ENCODE measurements around the gene CD300LB. TPM values are rescaled to one million over a fixed set of nuclear protein-coding genes. Genes with fewer than 3 reads are reported as not detected.
"Not testable (repeated sequence)": the region's sequence is repeated elsewhere in the genome, so short reads cannot be mapped to it uniquely, and the experiment has no call there.

Gene CD300LB
- total and polyA plus RNA-seq, 12 donors: 0.14 to 1.7 (median 0.25) TPM; not detected in 5

GRCh38 chr17:74521701-74522201 is 9.5 kb downstream of the CD300LB start:
- DNase-seq (no peak), ATAC-seq (peak in 7 of 8 donors; percentile 32 to 80 (median 54))
- no peaks in the 10 kb centered on the region for H3K36me3 ChIP-seq
- peaks cover 0 to 50% (median 0%) of the 10 kb centered on the region in 9 donors for H3K4me1 ChIP-seq
- intact Hi-C loops (cut with DNase I): no loop called here
- peaks cover 0 to 9% (median 0%) of the 10 kb centered on the region in 11 donors for H3K9me3 ChIP-seq
- no peak for TF ChIP-seq CTCF (IDR thresholded peaks at IDR 0.05)
- peak overlapping the region in 1 of 10 donors; percentile 20 for H3K4me3 ChIP-seq
- H3K27ac ChIP-seq: peak overlapping the region in 7 of 10 donors; percentile 16 to 95 (median 56)
- H3K27me3 ChIP-seq: peaks cover 0 to 24% (median 0%) of the 10 kb centered on the region in 7 donors
- WGBS, 2 donors: 71 to 83% methylated on average over 9 of the region's 9 CpGs

- peak in 1 of 2 donors; percentile 20 for DNase-seq
- 80 to 88% methylated on average over 21 of the region's 21 CpGs for WGBS, 2 donors
- H3K27ac ChIP-seq: peak overlapping the region in 8 of 10 donors; percentile 14 to 95 (median 56)
These were observed 10.3 kb downstream of the CD300LB start for GRCh38 chr17:74520790-74521480.

DNA sequence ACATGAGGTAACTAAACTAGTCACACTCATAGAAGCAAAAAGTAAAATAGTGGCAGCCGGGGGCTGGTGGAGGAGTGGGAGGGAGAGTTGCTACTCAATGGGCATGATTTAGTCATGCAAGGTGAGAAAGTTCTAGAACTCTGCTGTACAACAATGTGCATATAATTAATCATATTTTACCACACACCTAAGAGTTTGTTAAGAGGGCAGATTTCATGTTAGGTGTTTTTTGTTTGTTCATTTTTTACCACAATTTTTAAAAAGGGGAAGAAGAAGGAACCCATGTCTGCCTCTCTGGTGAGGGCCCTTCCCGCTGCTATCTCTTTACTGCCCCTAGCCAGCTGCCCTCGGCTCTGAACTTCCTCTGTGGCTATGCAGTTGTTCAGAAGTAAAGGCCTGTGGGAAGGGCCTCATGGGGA is 11.2 kb downstream of the CD300LB start:
- DNase-seq (peak in 1 of 2 donors; percentile 28), ATAC-seq (peak in 7 of 8 donors; percentile 52 to 81 (median 65))
- Histone ChIP-seq H3K27me3 (peaks cover 0 to 12% (median 0%) of the 10 kb centered on the region in 7 donors), H3K4me3 (no peak overlapping the region), H3K36me3 (no peaks in the 10 kb centered on the region), H3K27ac (peak overlapping the region in 5 of 10 donors; percentile 56 to 95 (median 62)), H3K9me3 (peaks cover 0 to 9% (median 0%) of the 10 kb centered on the region in 11 donors), H3K4me1 (peaks cover 0 to 44% (median 0%) of the 10 kb centered on the region in 9 donors)
- intact Hi-C loops (cut with DNase I): no loop called here
- TF ChIP-seq CTCF (IDR thresholded peaks at IDR 0.05): no peak
- WGBS, 2 donors: 68 to 73% methylated on average over 3 of the region's 3 CpGs

More at GRCh38 chr17:74520790-74521480, 10.3 kb downstream of the CD300LB start:
- Histone ChIP-seq H3K36me3 (no peaks in the 10 kb centered on the region), H3K27me3 (peaks cover 0 to 18% (median 0%) of the 10 kb centered on the region in 7 donors), H3K4me1 (peaks cover 0 to 45% (median 0%) of the 10 kb centered on the region in 9 donors), H3K4me3 (peak overlapping the region in 1 of 10 donors; percentile 3), H3K9me3 (peaks cover 0 to 9% (median 0%) of the 10 kb centered on the region in 11 donors)
- intact Hi-C loops (cut with DNase I): no loop called here
- ATAC-seq: peak in 7 of 8 donors; percentile 52 to 79 (median 69)
- no peak for TF ChIP-seq CTCF (IDR thresholded peaks at IDR 0.05)

DNA sequence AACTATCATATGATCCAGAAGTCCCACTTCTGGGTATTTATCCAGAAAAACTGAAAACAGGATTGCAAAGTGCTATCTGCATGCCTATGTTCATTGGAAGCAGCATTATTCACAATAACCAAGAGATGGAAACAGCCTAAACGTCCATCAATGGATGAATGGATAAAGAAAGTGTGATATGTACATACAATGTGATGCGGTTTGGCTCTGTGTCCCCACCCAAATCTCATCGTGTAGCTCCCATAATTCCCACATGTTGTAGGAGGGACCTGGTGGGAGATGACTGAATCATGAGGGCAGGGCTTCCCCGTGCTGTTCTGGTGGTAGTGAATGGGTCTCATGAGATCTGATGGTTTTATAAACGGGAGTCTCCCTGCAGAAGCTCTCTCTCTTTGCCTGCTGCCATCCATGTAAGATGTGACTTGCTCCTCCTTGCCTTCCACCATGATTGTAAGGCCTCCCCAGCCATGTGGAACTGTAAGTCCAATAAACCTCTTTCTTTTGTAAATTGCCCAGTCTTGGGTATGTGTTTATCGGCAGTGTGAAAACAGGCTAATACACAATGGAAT is 12.8 kb downstream of the CD300LB start:
- H3K36me3 ChIP-seq; H3K27ac ChIP-seq; H3K4me3 ChIP-seq; DNase-seq; H3K9me3 ChIP-seq; ATAC-seq; intact Hi-C loops (cut with DNase I): not testable (repeated sequence)
- Histone ChIP-seq H3K4me1 (peaks cover 0 to 32% (median 0%) of the 10 kb centered on the region in 9 donors), H3K27me3 (peaks cover 0 to 11% (median 0%) of the 10 kb centered on the region in 7 donors)
- 74 to 78% methylated on average over 6 of the region's 6 CpGs for WGBS, 2 donors
